GM12891 (cell line): ENCODE measurements around the gene TMC2.

Experiments
- POLR2A ChIP-seq: IDR thresholded peaks from 2 replicates; pipeline ENCODE4 v1.6.1; 2011; ENCODE audit warnings: low read depth, low read length, control low read depth
- POLR2AphosphoS5 ChIP-seq: IDR thresholded peaks from 2 replicates; pipeline ENCODE4 v1.6.1; 2011; ENCODE audit warnings: low read depth, low read length, control low read depth
- TAF1 ChIP-seq: IDR thresholded peaks from 2 replicates; pipeline ENCODE4 v1.6.1; 2011; ENCODE audit warnings: low read depth, low read length, control low read depth

- no peak for TF ChIP-seq POLR2A
- no peak for TF ChIP-seq POLR2AphosphoS5
- no peak for TF ChIP-seq TAF1
These were observed at the start of gene TMC2 for GRCh38 chr20:2536560-2536986.
